Stimulated activated naive B cell treated with anti-CD40 and anti-IgM and Interleukin-4, amounts not matched to agents 10 μg/mL and 1 μg/mL and 100 μg/mL, for 72 hours (primary cell): ENCODE results near the gene RFNG.
A peak's percentile ranks its signal among the peaks of the same experiment; 100 is the strongest.

Source experiments
- ATAC-seq, 2 donors: fragments of 150-1000 bp; cut with Tn5 transposase; replicated peaks; 2 replicates each; pipeline ENCODE4 v1.10.0; 2021; ENCODE audit warnings: moderate library complexity in 1 of 2
- DNase-seq: peaks from one replicate; pipeline ENCODE4 v3.0.0; 2021
- H3K27ac Mint-ChIP-seq: one replicate; pipeline ENCODE4 v1.8.0; 2022; ENCODE audit warnings: mild to moderate bottlenecking, mixed read lengths
- H3K27me3 Mint-ChIP-seq, 2 donors: one replicate each; pipeline ENCODE4 v1.8.0; 2022; ENCODE audit warnings: mixed read lengths in 2 of 2
- H3K36me3 Mint-ChIP-seq, 2 donors: one replicate each; pipeline ENCODE4 v1.8.0; 2022; ENCODE audit warnings: mixed read lengths in 2 of 2, mild to moderate bottlenecking in 1 of 2
- H3K4me1 Mint-ChIP-seq, 2 donors: one replicate each; pipeline ENCODE4 v1.8.0; 2022; ENCODE audit warnings: mixed read lengths in 2 of 2, mild to moderate bottlenecking in 1 of 2
- H3K4me3 Mint-ChIP-seq, 2 donors: one replicate each; pipeline ENCODE4 v1.8.0; 2022; ENCODE audit warnings: mild to moderate bottlenecking in 2 of 2, mixed read lengths in 2 of 2, moderate library complexity in 1 of 2
- H3K9me3 Mint-ChIP-seq, 2 donors: one replicate each; pipeline ENCODE4 v1.8.0; 2022; ENCODE audit warnings: mixed read lengths in 2 of 2, mild to moderate bottlenecking in 1 of 2

Gene RFNG, protein sequence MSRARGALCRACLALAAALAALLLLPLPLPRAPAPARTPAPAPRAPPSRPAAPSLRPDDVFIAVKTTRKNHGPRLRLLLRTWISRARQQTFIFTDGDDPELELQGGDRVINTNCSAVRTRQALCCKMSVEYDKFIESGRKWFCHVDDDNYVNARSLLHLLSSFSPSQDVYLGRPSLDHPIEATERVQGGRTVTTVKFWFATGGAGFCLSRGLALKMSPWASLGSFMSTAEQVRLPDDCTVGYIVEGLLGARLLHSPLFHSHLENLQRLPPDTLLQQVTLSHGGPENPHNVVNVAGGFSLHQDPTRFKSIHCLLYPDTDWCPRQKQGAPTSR

GRCh38 chr17:82051776-82052637 is at the start of gene RFNG, which contains the start of gene GPS1:
Gene RFNG, minus strand, starts transcription at chr17:82051811. Its CDS starts 45 bp downstream, at chr17:82051766.
Gene GPS1, plus strand, starts transcription at chr17:82051898. Its CDS starts 34 bp downstream, at chr17:82051932.
- DNase-seq (peak; percentile 68), ATAC-seq (peak; percentile 91 to 94)
- no peaks in the 10 kb centered on the region for H3K9me3 Mint-ChIP-seq
- H3K4me3 Mint-ChIP-seq, result peak within 1 kb of the TSS; percentile 90 to 91
- peak within 1 kb of the TSS; percentile 94 for H3K27ac Mint-ChIP-seq
- peaks cover 21 to 28% of the 10 kb centered on the region in 2 donors for H3K36me3 Mint-ChIP-seq
- H3K4me1 Mint-ChIP-seq, result peaks cover 23 to 39% of the 10 kb centered on the region in 2 donors
- H3K27me3 Mint-ChIP-seq, result no peaks in the 10 kb centered on the region

GRCh38 chr17:82101301-82101715 is 49.7 kb upstream of the RFNG start:
- H3K36me3 Mint-ChIP-seq, result peaks cover 13 to 17% of the 10 kb centered on the region in 2 donors
- H3K4me3 Mint-ChIP-seq, result no peak overlapping the region
- peaks cover 16 to 62% of the 10 kb centered on the region in 2 donors for H3K4me1 Mint-ChIP-seq
- no peaks in the 10 kb centered on the region for H3K9me3 Mint-ChIP-seq
- peak overlapping the region; percentile 67 for H3K27ac Mint-ChIP-seq
- ATAC-seq (no peak), DNase-seq (no peak)
- no peaks in the 10 kb centered on the region for H3K27me3 Mint-ChIP-seq

DNA sequence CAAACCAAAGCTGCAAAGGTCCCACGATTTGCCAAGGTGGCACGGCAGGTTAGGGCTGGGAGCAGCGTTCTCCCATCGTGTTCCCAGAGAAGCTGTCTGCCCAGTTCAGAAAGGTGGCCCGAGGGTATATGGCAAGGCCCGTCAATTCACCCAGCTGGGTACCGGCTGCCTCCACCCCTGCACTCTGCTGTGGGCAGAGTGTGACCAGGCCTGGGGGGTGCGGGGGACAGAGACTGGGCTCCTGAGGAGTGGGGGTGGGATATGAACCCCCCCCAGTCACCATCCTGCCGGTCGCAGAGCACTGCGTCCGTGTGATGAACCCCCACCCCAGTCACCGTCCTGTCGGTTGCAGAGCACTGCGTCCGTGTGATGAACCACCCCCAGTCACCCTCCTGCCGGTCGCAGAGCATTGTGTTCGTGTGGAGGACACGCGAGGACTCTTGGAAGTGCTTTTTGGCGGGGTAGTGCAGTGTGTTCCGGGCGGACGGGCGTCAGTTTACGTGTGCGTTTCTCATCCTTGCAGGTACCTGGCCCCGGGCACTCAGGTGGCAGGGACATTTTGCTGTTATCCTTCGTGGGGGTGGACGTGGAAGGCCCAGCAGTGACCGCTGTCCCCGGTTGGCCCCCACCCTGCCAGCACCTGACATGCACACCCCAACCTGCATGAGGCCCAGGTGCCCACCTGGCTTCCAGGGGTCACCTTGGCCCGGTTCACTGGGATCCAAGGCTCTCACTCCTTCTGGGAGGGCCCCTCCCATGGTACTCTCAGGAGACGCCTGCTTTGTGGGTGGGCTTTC is 49.1 kb upstream of the RFNG start:
- peak overlapping the region; percentile 90 to 94 for H3K4me3 Mint-ChIP-seq
- H3K27me3 Mint-ChIP-seq, result no peaks in the 10 kb centered on the region
- no peak for DNase-seq
- H3K4me1 Mint-ChIP-seq, result peaks cover 15 to 62% of the 10 kb centered on the region in 2 donors
- no peaks in the 10 kb centered on the region for H3K9me3 Mint-ChIP-seq
- H3K27ac Mint-ChIP-seq, result peak overlapping the region; percentile 67
- peaks cover 19 to 22% of the 10 kb centered on the region in 2 donors for H3K36me3 Mint-ChIP-seq
- ATAC-seq, result no peak

DNA sequence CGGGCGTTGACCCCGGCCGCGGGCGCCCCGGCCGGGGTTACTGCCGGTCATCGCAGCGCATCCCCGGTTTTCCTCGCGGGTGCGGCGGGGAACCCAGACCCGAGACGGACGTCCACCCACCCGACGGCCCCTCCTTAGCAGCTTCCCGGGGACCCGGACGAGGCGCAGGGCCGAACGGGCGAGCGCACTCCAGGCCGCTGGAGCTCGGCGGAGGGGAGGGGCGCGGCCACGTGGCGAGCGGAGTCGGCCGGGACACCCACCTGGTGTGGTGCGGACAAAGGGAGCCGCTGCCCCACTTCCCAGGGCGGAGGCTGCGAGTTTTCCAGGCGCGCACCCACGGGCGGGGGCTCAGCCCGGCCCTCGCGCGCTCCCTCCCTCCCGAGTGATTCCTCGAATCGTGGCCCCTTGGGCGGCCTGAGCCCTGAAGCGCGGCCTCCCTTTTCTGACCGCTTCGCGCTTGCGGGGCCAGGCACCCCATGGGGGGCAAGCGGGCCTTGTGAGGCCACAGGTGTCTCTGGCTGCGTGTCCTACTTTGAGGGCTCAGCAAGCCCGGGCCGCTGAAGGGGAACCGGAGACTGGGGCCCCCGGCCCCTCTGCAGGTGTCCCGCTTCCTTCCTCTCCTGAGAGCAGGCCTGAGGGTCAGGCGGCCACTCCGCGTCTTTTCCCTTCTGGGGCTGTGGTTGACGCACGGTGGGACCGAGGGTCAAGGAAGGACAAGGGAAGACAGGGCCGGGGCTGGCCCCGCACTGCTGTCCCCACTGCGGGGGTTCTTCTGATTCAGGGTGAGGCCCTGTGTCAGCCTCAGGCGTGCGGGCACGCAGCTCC is 47.5 kb upstream of the RFNG start:
- peak; percentile 41 for DNase-seq
- Mint-ChIP-seq H3K27me3 (no peaks in the 10 kb centered on the region), H3K4me1 (peaks cover 6 to 49% of the 10 kb centered on the region in 2 donors)

DNA sequence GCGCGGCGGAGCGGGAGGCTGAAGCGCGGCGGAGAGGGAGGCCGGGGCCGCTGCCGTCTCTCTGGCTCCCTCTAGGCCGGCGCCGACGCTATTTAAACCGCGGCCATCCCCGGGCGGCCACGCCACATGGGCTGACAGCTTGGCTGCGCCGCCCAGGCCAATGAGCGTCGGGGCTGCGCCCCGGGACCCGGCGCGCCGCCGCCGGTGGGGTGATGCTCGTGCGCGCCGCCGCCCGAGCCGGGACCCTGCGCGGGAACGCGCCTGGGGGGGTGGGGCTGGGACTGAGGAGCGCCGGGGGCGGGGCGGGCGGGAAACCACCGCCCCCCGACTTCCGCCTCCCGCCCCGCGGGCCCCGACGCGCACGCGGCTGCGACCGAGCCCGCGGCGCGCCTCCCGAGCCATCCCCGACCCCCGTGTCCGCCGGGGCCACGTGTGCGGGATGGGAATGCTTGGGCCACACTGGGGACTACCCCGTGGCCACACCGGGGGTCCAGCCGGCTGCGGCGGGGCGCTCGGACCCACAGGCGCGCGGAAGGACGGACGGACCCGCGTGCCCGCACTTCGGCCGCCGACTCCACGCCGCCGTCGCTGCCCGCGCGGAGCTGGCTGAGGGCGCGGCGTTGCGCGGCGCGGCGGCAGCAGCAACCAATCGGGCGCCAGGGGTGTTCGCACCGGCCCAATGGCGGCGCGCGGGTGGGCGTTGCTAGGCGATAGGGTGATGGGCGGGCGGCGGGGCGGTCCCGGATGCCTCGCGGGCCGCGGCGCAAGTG is 46.7 kb upstream of the RFNG start, which contains the start of gene FASN:
Gene FASN (minus strand): TSS at position 68 of the 770 bp plus-strand sequence. CDS start 1,791 bp downstream, outside the sequence.
- DNase-seq (peak; percentile 94), ATAC-seq (peak; percentile 84 to 86)
- Mint-ChIP-seq H3K36me3 (peaks cover 28 to 29% of the 10 kb centered on the region in 2 donors), H3K27me3 (no peaks in the 10 kb centered on the region), H3K27ac (peak within 1 kb of the TSS; percentile 87), H3K9me3 (no peaks in the 10 kb centered on the region), H3K4me1 (peaks cover 6 to 46% of the 10 kb centered on the region in 2 donors), H3K4me3 (peak within 1 kb of the TSS; percentile 86 to 94)

More for the DNA sequence above, 47.5 kb upstream of the RFNG start:
- Mint-ChIP-seq H3K4me3 (peak overlapping the region; percentile 90 to 94), H3K36me3 (peaks cover 26 to 27% of the 10 kb centered on the region in 2 donors), H3K27ac (peak overlapping the region; percentile 98), H3K9me3 (no peaks in the 10 kb centered on the region)
- ATAC-seq, result peak; percentile 15 to 17

DNA sequence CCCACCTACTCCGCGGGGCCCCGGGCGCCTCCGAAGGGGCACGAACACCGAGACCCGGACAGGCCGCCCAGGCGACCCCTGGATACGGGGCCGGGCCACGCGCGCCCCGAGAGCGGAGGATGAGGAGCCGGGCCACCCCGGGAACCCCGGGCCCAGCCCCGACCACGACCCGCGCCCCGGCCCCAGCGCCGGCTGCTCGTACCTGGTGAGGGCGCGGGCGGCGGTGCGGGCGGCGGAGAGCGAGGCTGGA is 46.2 kb upstream of the RFNG start:
- Mint-ChIP-seq H3K27ac (peak overlapping the region; percentile 87), H3K4me1 (peaks cover 9 to 44% of the 10 kb centered on the region in 2 donors), H3K9me3 (no peaks in the 10 kb centered on the region), H3K4me3 (peak overlapping the region; percentile 86), H3K36me3 (peaks cover 28 to 31% of the 10 kb centered on the region in 2 donors), H3K27me3 (no peaks in the 10 kb centered on the region)
- ATAC-seq (peak in 1 of 2 donors; percentile 6), DNase-seq (no peak)

DNA sequence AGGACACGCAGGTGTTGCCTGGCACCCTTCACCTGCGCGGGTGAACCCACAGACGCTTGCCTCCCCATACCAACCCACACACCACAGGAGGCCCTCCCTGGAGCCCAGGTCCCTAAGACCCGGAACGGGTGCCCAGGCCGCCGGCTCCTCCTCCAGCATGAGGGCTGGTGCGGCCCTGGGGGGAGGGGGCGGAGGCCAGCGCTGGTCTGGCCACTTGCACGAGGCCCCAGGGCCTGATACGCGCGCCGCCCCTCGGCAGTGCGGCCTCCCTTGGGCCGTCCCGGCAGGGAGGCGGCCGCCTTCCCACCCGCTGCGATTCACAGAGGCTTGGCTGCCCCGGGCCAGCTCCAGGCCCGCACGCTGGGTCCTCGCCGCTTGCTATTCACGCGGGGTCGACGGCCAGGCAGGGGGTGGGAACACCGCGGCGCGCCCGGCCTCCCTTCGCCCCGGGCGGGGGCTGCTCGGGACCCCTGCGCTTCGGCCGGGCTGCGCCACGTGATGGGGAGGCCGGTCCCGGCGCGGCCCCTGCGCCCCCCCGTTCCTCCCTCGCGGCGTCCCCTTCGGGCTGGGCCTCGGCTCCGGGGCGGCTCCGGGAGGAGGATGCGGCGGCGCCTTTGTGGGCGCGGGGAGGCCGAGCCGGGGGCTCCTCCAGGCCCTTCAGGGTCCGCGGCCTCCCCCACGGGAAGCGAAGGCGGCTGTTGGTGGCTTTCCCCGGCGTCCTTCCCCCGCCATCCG is 45.7 kb upstream of the RFNG start:
- peak overlapping the region; percentile 86 to 87 for H3K4me3 Mint-ChIP-seq
- peaks cover 9 to 44% of the 10 kb centered on the region in 2 donors for H3K4me1 Mint-ChIP-seq
- ATAC-seq, result peak; percentile 1 to 2
- no peaks in the 10 kb centered on the region for H3K9me3 Mint-ChIP-seq
- peak overlapping the region; percentile 87 for H3K27ac Mint-ChIP-seq
- peaks cover 28 to 31% of the 10 kb centered on the region in 2 donors for H3K36me3 Mint-ChIP-seq
- peak; percentile 39 for DNase-seq
- H3K27me3 Mint-ChIP-seq, result no peaks in the 10 kb centered on the region

- peaks cover 33% of the 10 kb centered on the region in 2 donors for H3K36me3 Mint-ChIP-seq
- no peaks in the 10 kb centered on the region for H3K9me3 Mint-ChIP-seq
- no peak for DNase-seq
- ATAC-seq, result no peak
- no peaks in the 10 kb centered on the region for H3K27me3 Mint-ChIP-seq
- peak overlapping the region; percentile 78 to 87 for H3K4me3 Mint-ChIP-seq
- peaks cover 9 to 42% of the 10 kb centered on the region in 2 donors for H3K4me1 Mint-ChIP-seq
- peak overlapping the region; percentile 87 for H3K27ac Mint-ChIP-seq
Measured at GRCh38 chr17:82096709-82097183, 45.1 kb upstream of the RFNG start.

- ATAC-seq, result no peak
- Mint-ChIP-seq H3K36me3 (peaks cover 32 to 34% of the 10 kb centered on the region in 2 donors), H3K9me3 (no peaks in the 10 kb centered on the region), H3K4me1 (peaks cover 9 to 38% of the 10 kb centered on the region in 2 donors), H3K4me3 (peak overlapping the region; percentile 80 to 87), H3K27ac (peak overlapping the region; percentile 59), H3K27me3 (no peaks in the 10 kb centered on the region)
- no peak for DNase-seq
Measured at GRCh38 chr17:82095777-82096708, 44.4 kb upstream of the RFNG start.

- peak overlapping the region; percentile 31 for H3K27ac Mint-ChIP-seq
- peaks cover 31 to 33% of the 10 kb centered on the region in 2 donors for H3K36me3 Mint-ChIP-seq
Measured at GRCh38 chr17:82094931-82095776, 43.5 kb upstream of the RFNG start.

More at GRCh38 chr17:82094931-82095776, 43.5 kb upstream of the RFNG start:
- Mint-ChIP-seq H3K4me1 (peaks cover 7 to 29% of the 10 kb centered on the region in 2 donors), H3K4me3 (peak overlapping the region; percentile 73 to 80), H3K27me3 (no peaks in the 10 kb centered on the region), H3K9me3 (no peaks in the 10 kb centered on the region)
- ATAC-seq (no peak), DNase-seq (no peak)
